ENCODE measurements around the gene NTRK3.

NTRK3 gene

GRCh38 chr15:88118035-88118434, 138.5 kb downstream of the NTRK3 start:
- FAIRE-seq, result no peak

GRCh38 chr15:88115486-88116152, 140.9 kb downstream of the NTRK3 start:
- no peak for FAIRE-seq

GRCh38 chr15:88113613-88114308, 142.8 kb downstream of the NTRK3 start:
- FAIRE-seq, result no peak

GRCh38 chr15:88108991-88109390, 147.5 kb downstream of the NTRK3 start:
- FAIRE-seq, result no peak

GRCh38 chr15:88108477-88108876, 148.1 kb downstream of the NTRK3 start:
- no peak for FAIRE-seq

GRCh38 chr15:88106074-88106473, 150.5 kb downstream of the NTRK3 start:
- FAIRE-seq, result no peak

GRCh38 chr15:88104357-88104756, 152.2 kb downstream of the NTRK3 start:
- no peak for FAIRE-seq

GRCh38 chr15:88100181-88100580, 156.4 kb downstream of the NTRK3 start:
- no peak for FAIRE-seq

- FAIRE-seq, result no peak
These were observed 158.2 kb downstream of the NTRK3 start for GRCh38 chr15:88098361-88098760.

- no peak for FAIRE-seq
These were observed 165.0 kb downstream of the NTRK3 start for GRCh38 chr15:88091444-88092016.

- no peak for FAIRE-seq
These were observed 166.0 kb downstream of the NTRK3 start for GRCh38 chr15:88090481-88091011.

GRCh38 chr15:88089731-88090130, 166.8 kb downstream of the NTRK3 start:
- FAIRE-seq, result no peak

GRCh38 chr15:88089024-88089620, 167.4 kb downstream of the NTRK3 start:
- no peak for FAIRE-seq

GRCh38 chr15:88083811-88084760, 172.5 kb downstream of the NTRK3 start:
- no peak for FAIRE-seq

GRCh38 chr15:88080616-88081015, 175.9 kb downstream of the NTRK3 start:
- FAIRE-seq, result no peak

- no peak for FAIRE-seq
These were observed 179.1 kb downstream of the NTRK3 start for GRCh38 chr15:88077296-88078020.

- no peak for FAIRE-seq
These were observed 180.2 kb downstream of the NTRK3 start for GRCh38 chr15:88076328-88076727.

GRCh38 chr15:88075102-88075501, 181.4 kb downstream of the NTRK3 start:
- no peak for FAIRE-seq

GRCh38 chr15:88074386-88074785, 182.2 kb downstream of the NTRK3 start:
- FAIRE-seq, result no peak

- no peak for FAIRE-seq
These were observed 183.2 kb downstream of the NTRK3 start for GRCh38 chr15:88073391-88073691.

GRCh38 chr15:88072598-88073390, 183.7 kb downstream of the NTRK3 start:
- FAIRE-seq, result no peak
